DMS153 treated with DMSO at 0.1 percent for 48 hours (cell line): ENCODE measurements around the gene PRR23E.

Experiments
- DNase-seq: peaks from one replicate; lab custom pipeline; 2025; ENCODE audit not compliant: unreplicated experiment; lab: John Stamatoyannopoulos, UW

PRR23E gene

GRCh38 chr3:127207727-127208482 is 15.0 kb downstream of the PRR23E start:
- DNase-seq = no peak

- no peak for DNase-seq
Measured at GRCh38 chr3:127208483-127209100, 15.7 kb downstream of the PRR23E start.

GRCh38 chr3:127209155-127209839 is 16.4 kb downstream of the PRR23E start:
- no peak for DNase-seq

- DNase-seq = no peak
Measured at GRCh38 chr3:127209840-127210653, 17.1 kb downstream of the PRR23E start.

- no peak for DNase-seq
Measured at GRCh38 chr3:127210654-127210943, 17.7 kb downstream of the PRR23E start.

- DNase-seq = no peak
Measured at GRCh38 chr3:127211118-127212060, 18.5 kb downstream of the PRR23E start.

- DNase-seq = no peak
Measured at GRCh38 chr3:127212231-127212630, 19.3 kb downstream of the PRR23E start.

GRCh38 chr3:127212711-127213110 is 19.8 kb downstream of the PRR23E start:
- DNase-seq = no peak

GRCh38 chr3:127213381-127213918 is 20.5 kb downstream of the PRR23E start:
- no peak for DNase-seq

- no peak for DNase-seq
Measured at GRCh38 chr3:127214975-127215374, 22.0 kb downstream of the PRR23E start.

- no peak for DNase-seq
Measured at GRCh38 chr3:127215714-127216414, 22.9 kb downstream of the PRR23E start.

GRCh38 chr3:127216415-127217261 is 23.7 kb downstream of the PRR23E start:
- no peak for DNase-seq

GRCh38 chr3:127217596-127218453 is 24.9 kb downstream of the PRR23E start:
- DNase-seq = no peak

GRCh38 chr3:127218454-127218922 is 25.6 kb downstream of the PRR23E start:
- DNase-seq = no peak

GRCh38 chr3:127220497-127220896 is 27.6 kb downstream of the PRR23E start:
- DNase-seq = no peak

- DNase-seq = no peak
Measured at GRCh38 chr3:127221037-127221436, 28.1 kb downstream of the PRR23E start.

GRCh38 chr3:127221446-127222035 is 28.6 kb downstream of the PRR23E start:
- DNase-seq = no peak
